Measurements from ENCODE around the gene C1QTNF7.

Gene C1QTNF7, protein sequence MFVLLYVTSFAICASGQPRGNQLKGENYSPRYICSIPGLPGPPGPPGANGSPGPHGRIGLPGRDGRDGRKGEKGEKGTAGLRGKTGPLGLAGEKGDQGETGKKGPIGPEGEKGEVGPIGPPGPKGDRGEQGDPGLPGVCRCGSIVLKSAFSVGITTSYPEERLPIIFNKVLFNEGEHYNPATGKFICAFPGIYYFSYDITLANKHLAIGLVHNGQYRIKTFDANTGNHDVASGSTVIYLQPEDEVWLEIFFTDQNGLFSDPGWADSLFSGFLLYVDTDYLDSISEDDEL

DNA sequence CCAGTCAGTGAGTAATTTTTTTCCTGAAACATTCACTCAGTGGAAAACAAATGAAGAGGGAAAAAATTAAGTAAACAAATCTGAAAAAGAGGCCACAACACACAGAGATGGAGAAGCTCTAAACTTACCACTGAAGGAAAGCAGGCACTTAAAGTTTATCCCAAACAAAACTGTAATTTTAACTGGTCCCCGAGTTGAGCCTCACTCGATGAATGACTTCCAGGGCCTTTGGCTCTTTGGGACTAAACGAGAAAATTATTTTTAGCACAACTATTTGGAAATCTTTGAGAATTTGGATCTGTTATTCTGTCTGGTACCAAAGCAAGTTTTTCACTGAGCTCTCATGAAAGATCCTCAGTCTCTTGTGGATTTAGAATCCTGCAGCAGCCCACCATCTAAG lies at the start of gene C1QTNF7:
C1QTNF7 (plus strand) TSS at position 333 of the 400 bp plus-strand sequence. CDS start 7,711 bp downstream, outside the sequence.
- DNase-seq (ENCODE audit: insufficient read length, low spot score) (no peak), FAIRE-seq (no peak)

DNA sequence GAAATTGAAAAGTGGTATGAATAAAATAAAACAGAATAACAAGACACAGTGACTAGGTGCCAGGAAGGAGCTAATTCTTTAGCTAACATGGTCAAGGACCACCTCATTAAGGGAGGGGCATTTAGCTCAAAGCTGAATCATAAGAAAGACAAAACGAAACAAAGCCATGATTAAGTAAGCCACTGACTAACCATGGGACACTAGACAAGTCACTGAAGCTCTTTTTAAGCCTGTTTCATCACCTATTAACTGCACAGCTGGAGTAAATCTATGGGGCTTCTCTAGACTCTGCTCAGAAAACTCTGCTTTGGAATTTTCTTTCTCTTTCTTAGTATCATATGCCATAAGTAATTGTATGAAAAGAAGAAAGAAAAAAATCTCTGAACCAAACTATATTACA lies 49.8 kb upstream of the C1QTNF7 start:
- FAIRE-seq: no peak
- DNase-seq (ENCODE audit: insufficient read length, low spot score): no peak

DNA sequence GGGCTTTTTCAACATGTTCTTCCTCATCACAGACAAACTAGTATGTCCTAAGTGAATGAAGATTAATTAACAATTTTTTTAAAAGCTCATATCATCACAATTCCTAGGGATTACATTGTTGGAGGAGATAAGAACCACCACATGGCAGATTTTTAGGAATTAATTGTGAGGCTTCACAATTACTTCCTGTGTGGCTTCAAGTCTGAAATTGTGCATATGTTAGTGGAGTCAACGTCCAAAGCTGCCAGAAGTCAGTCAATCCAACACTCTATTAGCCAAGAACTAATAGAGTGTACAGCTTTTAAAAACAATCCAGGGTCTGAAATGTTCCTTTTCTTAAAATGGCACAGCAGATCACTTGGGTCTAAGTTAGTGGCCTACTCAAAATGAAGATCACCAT lies 49.3 kb upstream of the C1QTNF7 start:
- DNase-seq (ENCODE audit: insufficient read length, low spot score): no peak
- no peak for FAIRE-seq

DNA sequence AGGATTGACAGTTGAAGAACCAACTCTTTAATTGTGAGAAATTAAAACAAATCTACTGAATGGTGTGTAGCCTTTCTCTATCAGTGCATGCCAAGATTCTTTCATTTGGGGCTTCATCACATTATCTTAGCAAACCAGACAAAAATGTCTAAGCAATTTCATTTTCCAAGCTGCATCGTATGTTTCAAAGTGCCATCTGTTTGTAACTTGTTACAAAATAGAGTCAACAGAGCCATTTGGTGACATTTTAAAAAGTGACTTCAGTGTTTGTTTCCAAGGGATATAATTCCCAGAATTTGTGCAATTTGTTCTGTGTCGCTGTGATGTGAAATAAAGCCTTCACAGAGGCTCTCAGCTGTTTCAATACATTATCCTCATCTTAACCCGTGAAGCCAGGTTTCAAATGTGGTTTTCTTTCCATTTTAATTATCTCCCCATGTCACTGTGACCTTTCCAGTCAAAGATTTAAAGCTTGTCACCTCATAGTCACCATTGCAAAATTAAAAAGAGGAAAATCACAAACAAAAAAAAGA lies 46.0 kb upstream of the C1QTNF7 start:
- DNase-seq (ENCODE audit: insufficient read length, low spot score) (no peak), FAIRE-seq (no peak)

DNA sequence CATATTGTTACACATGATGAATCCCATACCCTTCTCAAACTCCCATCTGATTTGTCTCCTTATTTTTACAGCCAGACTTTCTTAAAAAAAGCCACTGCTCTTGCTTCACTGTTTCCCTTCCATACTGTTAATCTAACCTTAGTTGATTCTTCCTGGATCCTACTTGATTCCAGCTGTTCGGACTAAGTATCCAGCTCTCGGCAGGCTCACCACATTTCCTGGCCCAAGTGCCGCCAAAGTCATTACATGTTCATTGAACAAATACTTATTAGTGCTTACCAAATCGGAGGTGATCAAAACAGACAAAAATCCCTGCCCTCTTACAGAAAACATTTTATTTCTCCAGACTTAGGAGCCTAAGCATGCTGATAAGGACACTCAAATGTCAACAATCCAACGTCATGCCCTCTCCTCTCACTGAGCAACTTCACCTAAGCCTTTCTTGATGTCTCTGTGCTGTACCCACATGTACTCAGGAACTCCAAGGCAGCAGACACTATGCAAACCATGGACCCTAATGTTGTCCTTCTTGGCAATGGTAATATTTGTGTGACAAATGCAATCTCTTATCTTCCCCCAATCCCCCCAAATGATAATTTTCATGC lies 45.1 kb upstream of the C1QTNF7 start:
- DNase-seq (ENCODE audit: insufficient read length, low spot score) (no peak), FAIRE-seq (no peak)

DNA sequence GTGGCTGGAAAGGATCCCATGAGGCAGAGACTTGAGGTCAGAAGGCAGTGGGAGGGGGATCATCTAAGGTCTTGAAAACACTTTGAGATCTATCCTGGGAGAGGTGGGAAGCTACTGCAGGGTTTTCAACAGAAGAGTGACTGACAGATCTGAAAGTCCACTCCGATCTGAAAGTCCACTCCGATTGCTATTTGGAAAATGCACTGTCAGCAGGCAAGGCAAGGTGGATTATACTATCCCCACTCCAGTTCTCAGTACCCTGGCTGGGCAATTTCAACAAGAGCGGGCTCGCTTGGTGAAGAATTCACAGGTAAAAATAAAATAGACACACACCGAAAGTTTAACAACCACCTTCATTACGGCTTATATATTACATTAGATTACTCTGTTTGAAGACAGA lies 42.3 kb upstream of the C1QTNF7 start:
- DNase-seq (ENCODE audit: insufficient read length, low spot score) (no peak), FAIRE-seq (no peak)

DNA sequence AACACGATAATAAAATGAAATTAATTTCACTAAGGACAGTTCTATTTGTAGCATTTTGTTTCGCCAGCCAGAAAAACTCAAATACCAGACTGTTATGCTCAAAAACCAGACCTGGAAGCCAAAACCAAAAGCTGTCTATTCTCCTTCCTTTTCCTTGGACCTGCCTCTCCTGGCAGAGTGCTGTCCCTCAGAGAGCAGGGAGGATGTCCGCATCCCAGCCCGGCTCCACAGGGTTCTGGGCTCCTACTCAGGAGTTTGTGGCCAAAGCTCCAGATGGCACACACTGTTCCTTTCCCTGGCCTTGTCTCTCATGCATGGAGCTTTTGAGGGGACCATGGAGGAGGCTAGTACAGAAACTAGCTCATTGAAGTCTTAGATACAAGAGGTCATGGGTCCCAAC lies 41.9 kb upstream of the C1QTNF7 start:
- DNase-seq (ENCODE audit: insufficient read length, low spot score) (no peak), FAIRE-seq (no peak)

DNA sequence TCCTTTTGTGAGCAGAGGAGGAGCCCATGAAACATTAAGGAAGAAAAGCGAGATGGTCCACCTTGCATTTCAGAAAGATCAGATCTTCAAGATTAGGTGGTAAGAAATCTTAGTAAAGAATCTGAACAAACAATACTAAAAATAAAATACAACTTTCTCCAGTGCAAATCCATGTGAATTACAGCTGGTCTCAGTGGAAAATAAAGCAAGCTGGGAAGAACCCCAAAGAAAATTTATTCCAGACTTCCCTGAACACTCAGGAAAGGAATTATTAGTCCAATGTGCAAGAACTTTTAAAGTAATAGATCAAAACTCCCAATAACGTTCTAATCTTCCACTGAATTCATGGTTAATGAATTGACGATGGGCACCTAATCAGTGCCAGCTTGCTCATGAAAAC lies 37.3 kb upstream of the C1QTNF7 start:
- FAIRE-seq (no peak), DNase-seq (ENCODE audit: insufficient read length, low spot score) (no peak)

DNA sequence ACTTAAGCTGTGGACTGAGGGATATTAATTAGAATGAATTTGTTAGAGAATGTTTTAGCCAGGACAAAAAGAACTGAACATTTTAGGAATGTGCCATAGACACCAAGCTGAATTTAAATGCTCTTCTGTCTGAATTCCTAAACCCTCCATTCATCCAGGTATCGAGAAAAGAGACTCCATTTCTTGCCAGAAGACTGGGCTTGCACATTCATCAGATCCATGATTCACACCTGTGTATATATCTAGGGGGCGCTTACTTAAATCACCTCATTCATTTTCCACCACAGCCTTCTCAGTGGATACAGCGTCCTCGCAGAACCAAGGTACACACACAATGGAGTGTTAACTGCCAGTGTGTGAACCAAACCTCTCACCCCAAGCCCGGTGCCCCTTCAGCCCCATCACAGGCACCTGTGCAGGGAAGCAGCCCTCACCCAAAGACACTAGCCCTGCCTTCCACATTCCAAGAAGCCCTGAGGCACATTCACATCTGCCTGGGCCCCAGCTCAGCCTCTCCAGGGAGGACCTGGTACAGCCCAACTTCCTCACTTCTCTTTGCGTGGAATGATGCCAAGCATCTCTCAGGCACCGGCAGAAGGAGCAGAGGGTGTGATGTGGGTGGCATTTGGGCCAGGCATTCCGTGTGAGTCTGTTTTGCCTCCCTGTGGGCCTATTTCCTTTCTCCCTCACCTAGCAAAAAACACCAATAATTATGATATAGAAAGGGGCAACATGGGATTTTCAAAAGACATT lies 35.6 kb upstream of the C1QTNF7 start:
- FAIRE-seq: no peak

DNA sequence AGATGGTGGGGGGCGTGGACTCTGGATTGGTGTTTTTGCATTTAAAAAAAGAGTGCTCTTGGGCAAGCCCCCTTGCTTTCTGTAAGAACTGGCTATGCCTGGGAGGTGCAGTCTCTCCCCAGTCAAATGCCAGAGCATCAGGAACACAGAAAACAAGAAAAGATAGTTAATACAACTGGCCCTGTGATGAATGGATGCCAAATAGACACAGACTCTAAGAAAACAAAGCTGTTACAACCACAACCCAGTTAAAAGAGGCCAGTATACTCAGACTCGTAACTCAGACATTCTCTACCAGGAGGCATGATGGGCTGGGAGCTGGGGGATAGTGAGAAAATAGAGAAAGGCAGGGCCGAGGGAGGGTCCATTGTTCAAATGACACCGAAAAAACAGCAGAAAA lies 32.5 kb upstream of the C1QTNF7 start:
- DNase-seq (ENCODE audit: insufficient read length, low spot score) (no peak), FAIRE-seq (no peak)

More for the DNA sequence above, 35.6 kb upstream of the C1QTNF7 start:
- DNase-seq (ENCODE audit: insufficient read length, low spot score): no peak

DNA sequence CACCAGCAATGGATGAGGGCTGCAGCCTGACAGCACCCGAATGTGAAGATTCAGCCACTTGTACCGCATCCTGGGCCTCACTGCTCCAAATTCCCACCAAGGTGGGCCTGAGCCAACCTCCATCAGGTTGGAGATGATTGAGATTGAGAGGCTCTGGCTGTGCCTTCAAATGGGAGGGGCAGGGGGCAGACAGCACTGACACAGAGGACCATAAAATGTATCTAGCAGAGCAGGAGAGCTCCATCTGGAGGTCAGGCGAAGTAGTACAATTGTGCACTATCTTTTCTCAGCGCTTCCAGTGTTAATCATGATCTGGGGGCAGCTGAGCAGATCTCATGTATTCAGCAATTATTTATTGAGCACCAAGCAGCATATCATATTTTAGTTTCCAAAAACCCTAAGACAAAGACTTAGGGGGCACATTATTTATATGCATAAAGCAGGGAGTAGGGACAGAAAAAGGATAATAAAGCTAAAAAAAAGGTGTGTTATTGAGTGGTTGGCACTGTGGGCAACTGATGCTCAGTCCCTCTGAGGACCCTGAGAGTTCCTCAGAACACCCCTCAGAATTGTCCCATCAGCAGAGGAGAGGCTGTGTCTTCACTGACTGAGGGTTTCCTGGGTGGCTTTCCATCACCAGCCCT lies 31.6 kb upstream of the C1QTNF7 start:
- FAIRE-seq (peak; percentile 86), DNase-seq (ENCODE audit: insufficient read length, low spot score) (peak; percentile 37)

DNA sequence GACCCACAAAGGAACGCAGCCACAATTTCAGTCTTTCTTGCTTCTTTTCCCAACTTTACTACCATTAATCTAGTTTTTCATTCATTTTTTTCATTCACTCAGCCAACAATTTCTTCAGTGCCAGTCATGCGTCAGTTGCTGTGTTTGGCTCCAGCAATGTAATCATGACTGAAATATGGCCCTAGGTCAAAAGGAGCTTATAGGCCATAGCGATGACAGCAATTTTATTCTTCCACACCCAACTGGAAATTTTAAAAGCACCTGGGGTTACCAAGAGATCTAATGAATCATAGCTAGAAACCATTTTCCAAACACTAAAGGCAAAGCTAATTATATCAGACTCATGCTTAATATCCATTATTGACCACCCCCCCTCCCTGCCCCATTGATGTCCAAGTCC lies 29.8 kb upstream of the C1QTNF7 start:
- FAIRE-seq (no peak), DNase-seq (ENCODE audit: insufficient read length, low spot score) (no peak)

DNA sequence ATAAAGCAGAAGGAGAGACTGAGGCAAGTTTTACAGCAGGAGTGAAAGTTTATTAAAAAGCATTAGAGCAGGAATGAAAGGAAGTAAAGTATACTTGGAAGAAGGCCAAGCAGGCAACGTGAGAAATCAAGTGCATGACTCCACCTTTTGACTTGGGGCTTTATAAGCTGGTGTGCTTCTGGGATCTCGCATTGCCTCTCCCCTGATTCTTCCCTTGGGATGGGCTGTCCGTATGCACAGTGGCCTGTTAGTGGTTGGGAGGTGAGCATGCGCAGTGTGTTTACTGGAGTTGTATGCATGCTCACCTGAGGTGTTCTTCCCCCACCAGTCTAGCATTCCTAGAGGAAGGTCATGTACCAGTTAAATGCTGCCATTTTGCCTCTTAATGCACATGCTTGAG lies 29.1 kb upstream of the C1QTNF7 start:
- DNase-seq (ENCODE audit: insufficient read length, low spot score) (no peak), FAIRE-seq (no peak)

DNA sequence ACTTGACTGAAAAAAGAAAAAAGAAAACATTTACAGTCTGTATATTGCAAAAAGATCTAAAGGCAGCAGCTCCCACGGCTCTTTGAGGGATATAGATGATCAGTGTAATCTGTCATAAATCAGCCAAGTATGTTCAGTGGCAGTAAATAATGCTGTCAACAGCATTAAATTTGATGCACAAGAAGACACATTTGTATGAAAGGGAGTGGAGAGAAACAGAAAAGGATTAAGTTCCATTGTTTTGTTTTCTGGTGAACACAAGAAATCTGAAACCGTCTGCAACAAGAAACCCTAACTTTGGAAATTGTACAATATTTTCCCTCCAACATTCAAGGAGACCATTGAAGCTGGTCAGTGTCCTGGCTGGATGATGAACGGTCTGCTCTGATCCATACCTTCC lies 27.6 kb upstream of the C1QTNF7 start:
- no peak for DNase-seq (ENCODE audit: insufficient read length, low spot score)
- FAIRE-seq: no peak

DNA sequence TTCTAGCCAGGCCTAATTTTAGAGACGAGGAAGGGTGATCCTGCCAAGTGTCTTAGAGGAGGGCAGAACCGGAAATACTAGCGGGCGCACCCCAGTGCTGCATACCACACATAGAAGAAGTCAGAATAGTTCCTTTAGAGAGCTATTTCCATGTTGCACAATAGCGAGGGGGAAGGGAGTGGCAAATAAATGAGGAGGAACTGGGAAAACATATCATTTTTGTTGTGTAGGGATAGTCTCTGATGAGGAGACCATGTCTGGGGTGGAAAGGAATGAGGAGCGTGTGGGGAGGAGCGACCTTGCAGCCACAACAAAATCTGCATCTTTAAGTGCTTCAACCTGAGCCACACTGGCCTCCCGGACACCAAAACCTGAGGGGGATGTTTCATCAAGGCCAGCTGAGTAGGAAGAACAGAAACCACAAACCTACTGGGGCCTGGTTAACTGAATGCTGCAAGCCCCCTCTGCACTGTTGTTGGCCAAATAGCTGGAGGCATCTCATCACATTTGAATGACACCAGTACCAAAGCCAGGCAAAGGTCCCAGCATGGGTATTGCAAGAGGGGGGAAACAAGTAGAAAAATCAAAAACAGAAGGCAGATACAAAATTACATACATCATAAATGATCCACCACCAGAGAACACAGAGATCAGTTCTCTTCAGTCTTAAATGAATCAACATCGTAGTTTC lies 26.7 kb upstream of the C1QTNF7 start:
- FAIRE-seq: no peak
- no peak for DNase-seq (ENCODE audit: insufficient read length, low spot score)

DNA sequence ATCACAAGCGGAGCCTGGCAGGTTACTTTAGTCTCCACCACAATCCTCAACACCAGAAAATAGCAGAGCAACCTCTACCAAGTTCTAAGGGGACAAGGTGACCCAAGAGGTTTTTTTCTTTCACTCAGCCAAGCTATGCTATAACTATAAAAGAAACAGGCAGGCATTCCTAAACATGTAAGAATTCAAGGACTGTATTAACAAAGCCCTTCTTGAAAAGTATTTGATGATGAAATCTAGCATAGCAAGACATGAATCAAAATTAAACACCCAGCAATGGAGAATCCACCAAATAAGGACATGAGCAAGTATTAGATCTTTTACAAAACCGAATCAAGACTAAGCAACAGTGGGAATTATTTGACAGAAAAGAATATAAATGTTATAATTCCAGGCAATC lies 25.7 kb upstream of the C1QTNF7 start:
- DNase-seq (ENCODE audit: insufficient read length, low spot score): no peak
- no peak for FAIRE-seq

DNA sequence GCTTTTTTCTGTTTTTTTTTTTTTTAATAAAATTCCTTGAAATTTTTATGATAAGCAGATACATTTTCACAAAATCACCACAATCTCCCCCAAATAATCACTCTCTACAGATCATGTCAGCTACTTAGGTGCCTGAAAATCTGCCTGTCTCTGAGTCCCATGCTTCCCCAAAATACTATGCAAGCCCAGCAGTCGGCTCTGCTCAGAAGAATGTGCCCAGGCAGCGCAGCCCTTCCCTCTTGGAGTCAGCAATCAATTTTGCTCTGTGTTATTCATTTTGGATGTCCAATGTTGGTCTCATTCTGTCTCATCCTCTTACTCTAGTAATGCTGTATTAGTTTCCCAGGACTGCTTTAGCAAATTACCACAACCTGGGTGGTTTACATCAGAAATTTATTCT lies 24.9 kb upstream of the C1QTNF7 start:
- FAIRE-seq: no peak

DNA sequence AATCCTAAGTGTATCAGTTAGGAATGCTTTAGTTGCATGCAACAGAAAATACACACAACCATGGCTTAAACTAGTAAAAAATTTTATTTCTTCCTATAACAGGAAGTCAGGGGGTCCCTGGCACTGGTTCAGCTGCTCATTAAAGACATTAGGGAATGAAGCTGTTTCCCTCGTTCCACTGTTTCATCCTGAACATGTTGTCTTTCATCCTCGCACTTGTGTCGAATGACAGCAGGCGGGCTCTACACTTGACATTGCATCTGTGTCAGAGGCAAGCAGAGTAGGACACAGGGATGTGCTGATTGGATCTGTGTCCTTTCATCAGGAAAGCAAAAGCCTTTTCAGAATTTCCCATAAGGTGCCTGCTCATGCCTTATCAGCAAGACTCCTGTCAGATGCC lies 22.8 kb upstream of the C1QTNF7 start:
- DNase-seq (ENCODE audit: insufficient read length, low spot score) (no peak), FAIRE-seq (no peak)

More for the DNA sequence above, 24.9 kb upstream of the C1QTNF7 start:
- no peak for DNase-seq (ENCODE audit: insufficient read length, low spot score)

DNA sequence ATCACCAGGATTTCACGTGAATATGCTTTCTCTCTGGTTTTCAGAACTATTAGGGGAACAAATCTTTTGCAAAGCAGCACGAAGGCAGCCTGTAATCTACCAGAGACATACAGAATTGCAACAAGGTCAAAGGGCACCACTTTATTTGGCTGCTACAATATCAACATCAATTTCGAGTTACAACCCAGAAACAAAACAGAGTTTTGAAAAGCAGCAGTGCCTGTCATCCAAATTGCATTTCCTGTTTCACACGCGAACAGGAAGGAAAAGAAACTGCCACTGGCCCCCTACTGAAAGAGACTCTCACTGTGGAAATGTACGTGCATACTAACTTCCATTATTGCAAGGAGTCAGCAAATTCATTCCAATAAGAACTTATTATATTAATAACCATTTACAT lies 17.1 kb upstream of the C1QTNF7 start:
- DNase-seq (ENCODE audit: insufficient read length, low spot score) (no peak), FAIRE-seq (no peak)

DNA sequence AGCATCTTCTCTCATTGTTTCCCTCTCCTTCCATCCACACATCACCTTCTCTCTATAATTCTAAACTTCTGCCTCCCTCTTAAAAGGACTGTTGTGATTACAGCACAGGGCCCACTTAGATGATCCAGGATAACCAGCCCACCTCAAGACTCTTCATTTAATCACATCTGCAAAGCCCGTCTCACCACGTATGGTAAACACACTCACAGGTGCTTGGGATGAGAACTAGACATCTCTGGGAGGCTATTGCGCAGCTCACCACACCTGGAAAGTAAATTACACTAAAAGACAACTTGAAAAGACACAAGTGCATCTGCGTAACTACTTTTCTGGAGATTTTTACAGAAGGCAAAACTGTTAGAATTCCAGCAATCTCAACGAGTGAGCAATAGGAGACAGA lies 15.4 kb upstream of the C1QTNF7 start:
- FAIRE-seq (no peak), DNase-seq (ENCODE audit: insufficient read length, low spot score) (no peak)

All from GM19239 (cell line).